Ramos (cell line): Measurements from ENCODE around the gene HYDIN.
"Not testable (repeated sequence)": the region's sequence is repeated elsewhere in the genome, so short reads cannot be mapped to it uniquely, and the experiment has no call there.

Experiments
- in situ Hi-C: fragments of 300-500 bp; cut with MboI; formaldehyde crosslinking; loops from one replicate; pipeline ENCODE4 v1.14.3; 2022; ENCODE audit warnings: low sequenced_read_pairs; ENCODE audit not compliant: unreplicated experiment

The HYDIN gene

GRCh38 chr16:71015419-71015818, 215.1 kb downstream of the HYDIN start:
- in situ Hi-C loops: not testable (repeated sequence)

DNA sequence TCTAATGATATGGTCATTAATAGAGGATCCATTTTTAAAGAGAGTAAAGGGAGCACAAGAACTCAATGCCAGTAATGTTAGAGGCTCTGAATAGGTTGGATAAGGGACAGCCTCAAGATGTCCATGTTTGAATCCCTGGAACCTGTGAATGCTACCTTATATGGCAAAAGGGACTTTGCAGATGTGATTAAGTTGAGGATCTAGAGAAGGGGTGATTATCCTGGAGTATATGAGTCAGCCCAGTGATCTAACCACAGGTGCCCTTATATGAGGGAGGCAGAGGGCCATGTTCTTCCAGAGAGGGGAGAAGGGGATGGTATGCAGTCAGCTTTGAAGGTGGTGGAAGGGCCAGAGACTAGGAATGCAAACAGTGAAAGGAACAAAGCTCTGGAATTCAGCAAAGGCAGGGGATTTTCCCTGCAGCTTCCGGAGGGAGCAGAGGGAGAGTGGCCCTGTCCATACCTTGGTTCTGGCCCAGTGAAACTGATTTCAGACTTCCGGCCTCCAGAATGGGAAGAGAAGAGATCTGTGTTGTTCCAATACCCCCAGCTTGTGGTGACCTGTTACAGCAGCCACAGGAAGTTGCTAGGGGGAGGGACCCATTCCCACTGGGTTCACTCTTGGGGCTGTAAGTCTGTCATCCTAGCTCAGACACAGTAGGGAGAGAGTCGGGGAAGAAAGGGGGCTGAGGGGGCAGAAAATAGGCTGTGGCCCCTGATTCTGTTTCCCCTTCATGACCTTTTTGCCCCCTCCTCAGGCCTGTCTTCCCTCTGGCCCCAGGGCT, 220.9 kb downstream of the HYDIN start:
- in situ Hi-C loops: not testable (repeated sequence)

DNA sequence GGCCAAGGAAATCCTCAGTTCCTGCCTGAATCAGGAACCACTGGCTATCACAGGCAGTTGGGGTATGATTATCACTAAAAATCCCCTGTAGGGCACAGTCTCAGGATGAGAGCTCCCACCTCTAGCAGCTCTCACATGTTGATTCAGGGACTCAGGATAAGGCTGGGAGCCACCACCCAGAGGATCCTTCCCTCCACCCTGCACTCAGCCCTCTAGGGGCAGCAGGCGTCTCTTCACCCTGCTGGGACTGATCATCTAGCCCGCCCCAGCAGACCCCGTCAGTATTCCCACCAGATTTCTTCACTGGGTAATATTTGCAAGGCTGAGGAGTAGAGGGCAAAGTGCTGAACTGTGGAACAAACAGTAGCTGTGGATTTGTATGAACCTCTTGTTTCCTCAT, 224.0 kb downstream of the HYDIN start:
- in situ Hi-C loops: not testable (repeated sequence)

DNA sequence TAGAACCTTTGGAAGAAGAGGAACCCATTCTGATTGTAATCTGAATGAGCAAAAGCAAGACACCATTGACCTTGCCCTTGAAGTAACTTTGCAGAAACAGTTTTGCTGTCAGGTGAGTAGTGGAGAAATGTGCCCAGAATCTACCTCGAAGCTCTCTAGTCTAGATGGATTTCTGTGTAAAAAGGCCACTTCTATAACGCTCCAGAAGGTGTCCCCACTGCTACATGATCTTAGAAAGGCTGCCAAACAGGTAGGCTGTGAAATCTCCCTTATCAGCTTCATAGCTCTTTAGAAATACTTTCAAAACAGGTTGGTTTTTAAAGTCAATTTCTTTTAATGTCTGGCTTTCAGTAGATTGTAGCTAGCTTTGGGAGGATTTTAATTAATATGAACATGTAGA, 230.8 kb downstream of the HYDIN start:
- in situ Hi-C loops: not testable (repeated sequence)

DNA sequence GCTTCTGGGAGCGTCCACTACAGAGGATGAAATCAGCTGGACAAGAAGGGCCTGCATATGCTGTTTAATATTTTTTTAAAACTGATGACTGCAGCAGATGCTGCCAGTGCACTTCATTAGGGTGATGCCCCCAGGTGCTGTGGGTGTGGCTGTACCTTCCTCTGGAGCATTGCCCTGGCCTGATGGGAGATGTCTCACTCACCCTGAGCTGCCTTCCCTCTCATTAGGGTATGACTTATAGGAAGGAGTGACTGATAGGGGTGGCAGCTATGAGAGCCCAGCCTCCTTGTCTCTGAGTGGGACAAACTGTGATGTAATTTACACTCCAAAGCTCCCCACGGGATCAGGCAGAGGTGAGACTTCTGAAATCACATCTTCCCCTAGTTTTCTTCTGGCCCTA, 234.7 kb downstream of the HYDIN start:
- in situ Hi-C loops: not testable (repeated sequence)

- in situ Hi-C loops: not testable (repeated sequence)
Measured at GRCh38 chr16:70992511-70992910, 238.0 kb downstream of the HYDIN start.

- in situ Hi-C loops: not testable (repeated sequence)
Measured at GRCh38 chr16:70987019-70987715, 243.4 kb downstream of the HYDIN start.

GRCh38 chr16:70984675-70985074, 245.8 kb downstream of the HYDIN start:
- in situ Hi-C loops: not testable (repeated sequence)

GRCh38 chr16:70968332-70968731, 262.2 kb downstream of the HYDIN start:
- in situ Hi-C loops: not testable (repeated sequence)

DNA sequence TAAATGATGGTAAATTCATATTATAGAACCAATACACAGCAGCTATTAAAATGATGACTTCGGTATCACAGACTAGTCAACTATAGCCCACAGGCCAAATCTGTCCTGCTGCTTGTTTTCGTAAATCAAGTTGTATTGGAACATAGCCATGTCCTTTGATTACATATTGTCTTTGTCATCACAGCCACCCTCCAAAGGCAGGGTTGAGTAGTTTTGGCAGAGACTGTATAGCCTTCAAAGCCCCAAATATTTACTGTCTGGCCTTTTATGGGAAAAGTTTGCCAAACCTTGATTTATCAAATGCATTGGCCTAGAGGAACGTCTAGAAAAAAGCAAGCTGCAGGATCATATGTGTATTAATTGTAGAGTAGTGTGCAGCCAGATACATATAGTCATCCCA, 270.4 kb downstream of the HYDIN start:
- in situ Hi-C loops: not testable (repeated sequence)

DNA sequence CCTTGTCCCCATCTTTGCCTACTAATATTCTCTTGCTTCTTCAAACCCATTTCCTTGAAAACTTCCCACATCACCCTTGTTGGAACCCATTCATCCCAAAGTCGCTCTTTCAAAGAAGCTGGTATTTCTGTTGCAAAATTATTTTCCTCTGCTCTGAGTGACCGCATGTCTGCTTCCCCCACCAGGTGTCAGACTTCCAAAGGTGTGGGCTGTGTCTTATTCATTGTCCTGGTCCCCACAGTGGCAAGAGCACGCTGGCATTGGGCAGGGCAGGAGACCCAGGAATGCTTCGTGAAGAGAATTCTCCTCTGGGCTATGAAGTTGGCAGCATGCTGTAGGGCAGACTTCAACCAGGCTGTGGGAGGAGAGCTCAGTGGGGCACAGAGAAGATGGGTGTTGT, 275.6 kb downstream of the HYDIN start:
- in situ Hi-C loops: not testable (repeated sequence)

GRCh38 chr16:70953824-70954223, 276.7 kb downstream of the HYDIN start:
- in situ Hi-C loops: not testable (repeated sequence)

DNA sequence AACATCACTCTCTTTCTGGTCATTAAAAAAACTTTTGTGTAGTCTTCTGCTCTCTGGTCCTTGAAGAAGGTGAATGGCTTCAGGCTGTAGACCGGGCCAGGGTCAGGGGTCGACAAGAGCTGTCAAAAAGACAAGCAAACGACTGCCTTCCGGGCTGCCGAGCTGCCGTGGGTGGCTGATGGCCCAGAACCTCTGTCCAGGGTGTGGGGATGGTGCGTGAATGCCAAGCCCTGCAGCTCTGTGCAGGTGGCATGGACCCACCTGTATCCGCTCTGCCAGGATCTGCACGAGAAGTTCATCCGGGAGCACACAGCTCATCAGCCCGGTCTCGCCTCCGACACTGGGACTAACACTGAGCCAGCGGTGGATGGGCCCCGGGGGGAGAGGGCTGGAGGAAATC, 287.0 kb downstream of the HYDIN start:
- in situ Hi-C loops: not testable (repeated sequence)

GRCh38 chr16:70939690-70940359, 290.7 kb downstream of the HYDIN start:
- in situ Hi-C loops: not testable (repeated sequence)

GRCh38 chr16:70936781-70937525, 293.6 kb downstream of the HYDIN start:
- in situ Hi-C loops: not testable (repeated sequence)

GRCh38 chr16:70935325-70935724, 295.2 kb downstream of the HYDIN start:
- in situ Hi-C loops: not testable (repeated sequence)

- in situ Hi-C loops: not testable (repeated sequence)
Measured at GRCh38 chr16:70933746-70934145, 296.8 kb downstream of the HYDIN start.

- in situ Hi-C loops: not testable (repeated sequence)
Measured at GRCh38 chr16:70930757-70931156, 299.8 kb downstream of the HYDIN start.

DNA sequence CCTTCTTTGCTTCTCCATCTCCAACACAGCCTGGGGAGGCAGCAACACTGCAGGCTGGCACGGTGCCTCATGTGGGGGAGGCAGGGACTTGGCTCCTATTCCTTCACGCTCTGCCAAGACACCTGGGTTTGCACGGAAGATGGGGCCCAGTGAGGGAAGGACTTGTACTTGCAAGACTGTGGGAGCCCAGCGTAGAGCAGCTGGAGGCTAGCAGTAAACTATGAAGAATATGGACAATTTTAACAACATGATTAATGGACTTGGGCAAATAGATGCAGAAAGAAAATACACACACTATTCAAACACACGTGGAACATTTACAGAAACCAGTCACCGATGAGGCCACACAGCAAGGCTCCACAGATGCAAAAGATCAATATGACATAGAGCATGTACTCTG, 308.4 kb downstream of the HYDIN start:
- in situ Hi-C loops: not testable (repeated sequence)

GRCh38 chr16:70920661-70921060, 309.9 kb downstream of the HYDIN start:
- in situ Hi-C loops: not testable (repeated sequence)
